CD14-positive monocyte (primary cell): ENCODE data around the gene UST. TPM values are rescaled to one million over a fixed set of nuclear protein-coding genes. Genes with fewer than 3 reads are reported as not detected.
A peak's percentile ranks its signal among the peaks of the same experiment; 100 is the strongest.

Experiments
- DNase-seq, 3 donors: peaks; one replicate each; pipeline ENCODE4 v3.0.0-alpha.2; 2011 to 2022
- H2AFZ ChIP-seq: 2 replicates; pipeline ENCODE4 v1.6.0; 2012; ENCODE audit warnings: mild to moderate bottlenecking, low read depth, low read length, inconsistent platforms; ENCODE audit not compliant: insufficient read depth, poor library complexity, severe bottlenecking
- H3K27ac ChIP-seq, 2 donors: 1 replicate in 1 of 2; 2 replicates in 1 of 2; pipeline ENCODE4 v1.5.1; 2012 to 2013; ENCODE audit warnings: low read length in 2 of 2, control low read depth in 1 of 2, inconsistent platforms in 1 of 2, low read depth in 1 of 2, mild to moderate bottlenecking in 1 of 2
- H3K27me3 ChIP-seq, 2 donors: one replicate each; pipeline versions ENCODE4 v1.6.0 to v1.6.1; 2011 to 2013; ENCODE audit warnings: low read length in 2 of 2; ENCODE audit not compliant: control insufficient read depth in 2 of 2, insufficient read depth in 2 of 2
- H3K36me3 ChIP-seq, 2 donors: replicated peaks in 1 of 2; 1 replicate in 1 of 2; 2 replicates in 1 of 2; pipeline versions ENCODE4 v1.5.1 to v1.6.1; 2012 to 2013; ENCODE audit warnings: low read length in 2 of 2, control low read depth in 1 of 2, inconsistent platforms in 1 of 2, mild to moderate bottlenecking in 1 of 2; ENCODE audit not compliant: insufficient read depth in 2 of 2, control insufficient read depth in 1 of 2
- H3K4me1 ChIP-seq, 2 donors: 1 replicate in 1 of 2; 2 replicates in 1 of 2; pipeline versions ENCODE4 v1.5.1 to v1.6.1; 2012 to 2013; ENCODE audit warnings: low read length in 2 of 2, control low read depth in 1 of 2, inconsistent platforms in 1 of 2, mild to moderate bottlenecking in 1 of 2, moderate library complexity in 1 of 2; ENCODE audit not compliant: insufficient read depth in 2 of 2, control insufficient read depth in 1 of 2
- H3K4me2 ChIP-seq: replicated peaks from 2 replicates; pipeline ENCODE3; 2012; ENCODE audit warnings: low read length, moderate library complexity, mild to moderate bottlenecking; ENCODE audit not compliant: poor library complexity, severe bottlenecking; ENCODE audit errors: extremely low read depth
- H3K4me3 ChIP-seq, 3 experiments: fragments of 200-600 bp in 1 of 3; sonication (generic) in 1 of 3; replicated peaks in 1 of 3; 1 replicate in 2 of 3; 2 replicates in 1 of 3; pipeline ENCODE4 v1.5.1; 2011 to 2013; ENCODE audit warnings: low read length in 3 of 3, mild to moderate bottlenecking in 3 of 3, control low read depth in 2 of 3, low read depth in 2 of 3, inconsistent platforms in 1 of 3, moderate library complexity in 1 of 3
- H3K79me2 ChIP-seq: 2 replicates; pipeline ENCODE4 v1.6.0; 2012; ENCODE audit warnings: mild to moderate bottlenecking, control low read depth, inconsistent platforms, low read length, moderate library complexity; ENCODE audit not compliant: insufficient read depth
- H3K9ac ChIP-seq: 2 replicates; pipeline ENCODE4 v1.6.0; 2017; ENCODE audit warnings: low read length, mild to moderate bottlenecking; ENCODE audit not compliant: insufficient read depth, poor library complexity, severe bottlenecking
- H3K9me3 ChIP-seq, 2 donors: replicated peaks in 1 of 2; 1 replicate in 1 of 2; 2 replicates in 1 of 2; pipeline versions ENCODE4 v1.5.1 to v1.6.1; 2012 to 2013; ENCODE audit warnings: low read length in 2 of 2, control low read depth in 1 of 2; ENCODE audit not compliant: control insufficient read depth in 1 of 2, insufficient read depth in 1 of 2
- H4K20me1 ChIP-seq: 2 replicates; pipeline ENCODE4 v1.6.0; 2012; ENCODE audit warnings: mild to moderate bottlenecking, low read length, control low read depth, moderate library complexity; ENCODE audit not compliant: insufficient read depth
- H3K27ac Mint-ChIP-seq, 7 donors: one replicate each; pipeline ENCODE4 v1.8.0; 2020; ENCODE audit warnings: mild to moderate bottlenecking in 7 of 7, mixed read lengths in 7 of 7, moderate library complexity in 6 of 7, inconsistent platforms in 2 of 7
- H3K27me3 Mint-ChIP-seq, 3 donors: one replicate each; pipeline ENCODE4 v1.8.0; 2021 to 2022; ENCODE audit warnings: low read depth in 3 of 3, mild to moderate bottlenecking in 3 of 3, mixed read lengths in 3 of 3, moderate library complexity in 3 of 3, inconsistent platforms in 1 of 3
- H3K36me3 Mint-ChIP-seq, 2 donors: one replicate each; pipeline ENCODE4 v1.8.0; 2020; ENCODE audit warnings: mixed read lengths in 2 of 2, inconsistent platforms in 1 of 2, mild to moderate bottlenecking in 1 of 2
- H3K4me1 Mint-ChIP-seq: one replicate; pipeline ENCODE4 v1.8.0; 2020; ENCODE audit warnings: mild to moderate bottlenecking, mixed read lengths
- H3K4me3 Mint-ChIP-seq, 2 donors: one replicate each; pipeline ENCODE4 v1.8.0; 2020; ENCODE audit warnings: mild to moderate bottlenecking in 2 of 2, mixed read lengths in 2 of 2, moderate library complexity in 1 of 2
- H3K9me3 Mint-ChIP-seq, 7 donors: one replicate each; pipeline ENCODE4 v1.8.0; 2020 to 2022; ENCODE audit warnings: mixed read lengths in 7 of 7, mild to moderate bottlenecking in 6 of 7, moderate library complexity in 6 of 7, inconsistent platforms in 2 of 7
- CTCF ChIP-seq: fragments of 200-600 bp; IDR thresholded peaks from one replicate; pipeline ENCODE4 v1.8.0; 2022; ENCODE audit warnings: antibody characterized with exemption, mild to moderate bottlenecking
- WGBS: methylation state at CpG from one replicate; pipeline ENCODE4 v1.1.5; 2013; ENCODE audit warnings: missing lambda C conversion rate; ENCODE audit not compliant: insufficient coverage; 5-methylcytosine and 5-hydroxymethylcytosine counted together
- intact Hi-C, 2 donors: fragments of 100-400 bp; cut with micrococcal nuclease; formaldehyde crosslinking; loops; one replicate each; pipeline versions ENCODE4 v1.15.0 to v1.15.1; 2023
- polyA plus RNA-seq, 3 donors: library from polyadenylated mRNA; depleted of rRNA in 1 of 3; unstranded in 2 of 3; stranded (reverse) in 1 of 3; fragments of 300-500 nt in 2 of 3; fragments of >200 nt in 1 of 3; fragmentation: Illumina TruSeq in 2 of 3; gene quantifications; 1 replicate in 2 of 3; 2 replicates in 1 of 3; pipeline ENCODE4 v1.2.3, GENCODE V29; 2012 to 2021

The UST gene
- polyA plus RNA-seq, 3 donors, result 0.33 to 0.53 (median 0.48) TPM

- Mint-ChIP-seq H3K9me3 (peaks cover 0 to 6% (median 0%) of the 10 kb centered on the region in 7 donors), H3K36me3 (no peaks in the 10 kb centered on the region), H3K4me1 (peaks cover 16% of the 10 kb centered on the region), H3K27ac (no peak overlapping the region), H3K4me3 (no peak overlapping the region), H3K27me3 (peaks cover 3 to 6% (median 5%) of the 10 kb centered on the region in 3 donors)
- Histone ChIP-seq H3K9ac (peak overlapping the region; percentile 26), H3K79me2 (no peaks in the 10 kb centered on the region), H3K27me3 (no peaks in the 10 kb centered on the region), H3K4me2 (no peak overlapping the region), H2AFZ (peak overlapping the region; percentile 12), H3K9me3 (no peaks in the 10 kb centered on the region), H3K36me3 (no peaks in the 10 kb centered on the region), H3K4me1 (no peaks in the 10 kb centered on the region), H4K20me1 (no peaks in the 10 kb centered on the region), H3K4me3 (no peak overlapping the region), H3K27ac (no peak overlapping the region)
- WGBS, result 100% methylated on average over 1 of the region's 8 CpGs
- TF ChIP-seq CTCF, result no peak
- DNase-seq, result peak in 1 of 3 donors; percentile 35
- intact Hi-C loops, result loop anchor here in 1 of 2 donors (10.0 kb wide), 1 partner anchor 482 kb away; no protein-coding TSS in a partner anchor
Observed at GRCh38 chr6:149032599-149033405, 286.0 kb downstream of the UST start.

GRCh38 chr6:149033454-149033853, 286.6 kb downstream of the UST start:
- H3K4me3 Mint-ChIP-seq, result no peak overlapping the region
- Histone ChIP-seq H3K9ac (no peak overlapping the region), H2AFZ (no peak overlapping the region), H4K20me1 (no peaks in the 10 kb centered on the region), H3K4me3 (no peak overlapping the region), H3K4me1 (no peaks in the 10 kb centered on the region), H3K9me3 (no peaks in the 10 kb centered on the region), H3K4me2 (no peak overlapping the region), H3K27ac (no peak overlapping the region), H3K27me3 (no peaks in the 10 kb centered on the region), H3K36me3 (no peaks in the 10 kb centered on the region), H3K79me2 (no peaks in the 10 kb centered on the region)
- intact Hi-C loops, result loop anchor here in 1 of 2 donors (10.0 kb wide), 1 partner anchor 481 kb away; no protein-coding TSS in a partner anchor
- H3K27me3 Mint-ChIP-seq, result peaks cover 3 to 6% (median 5%) of the 10 kb centered on the region in 3 donors
- H3K9me3 Mint-ChIP-seq, result peaks cover 0 to 6% (median 0%) of the 10 kb centered on the region in 7 donors
- H3K36me3 Mint-ChIP-seq, result no peaks in the 10 kb centered on the region
- peaks cover 16% of the 10 kb centered on the region for H3K4me1 Mint-ChIP-seq
- no CpG with 5 or more reads among the region's 5 CpGs for WGBS
- H3K27ac Mint-ChIP-seq, result no peak overlapping the region
- TF ChIP-seq CTCF, result no peak
- DNase-seq, result no peak
